Bronchial smooth muscle cell (primary cell): ENCODE measurements around the gene PRSS27. TPM values are rescaled to one million over a fixed set of nuclear protein-coding genes. Genes with fewer than 3 reads are reported as not detected.

Experiments used
- total RNA-seq: library from RNA; depleted of rRNA; stranded (reverse); fragments of >200 nt; gene quantifications from 2 replicates; pipeline ENCODE4 v1.2.1, GENCODE V29; 2014

The PRSS27 gene
- 0.69 and 1.1 TPM in 2 replicates for total RNA-seq

DNA sequence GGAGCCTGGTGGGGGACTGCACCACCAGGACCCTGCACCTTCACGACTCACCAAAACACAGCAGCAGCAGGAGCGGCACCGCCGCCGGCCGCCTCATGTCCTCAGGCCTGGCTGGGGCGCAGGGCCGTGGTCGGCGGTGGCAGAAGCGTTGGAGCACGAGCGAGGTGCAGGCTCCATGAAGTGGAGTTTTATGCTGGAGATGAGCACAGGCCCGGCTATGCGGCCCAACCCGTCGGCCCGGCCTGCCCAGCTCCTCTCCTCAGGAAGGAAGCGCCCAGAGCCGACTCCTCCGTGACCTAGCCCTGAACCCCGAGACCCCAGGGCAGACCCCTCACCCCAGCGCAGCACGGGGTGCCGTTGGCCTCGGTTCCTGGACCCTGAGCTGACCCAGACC lies at the start of gene PRSS27:
Gene PRSS27 (minus strand): TSS at position 161 of the 394 bp plus-strand sequence. CDS start 64 bp downstream, at position 97.

DNA sequence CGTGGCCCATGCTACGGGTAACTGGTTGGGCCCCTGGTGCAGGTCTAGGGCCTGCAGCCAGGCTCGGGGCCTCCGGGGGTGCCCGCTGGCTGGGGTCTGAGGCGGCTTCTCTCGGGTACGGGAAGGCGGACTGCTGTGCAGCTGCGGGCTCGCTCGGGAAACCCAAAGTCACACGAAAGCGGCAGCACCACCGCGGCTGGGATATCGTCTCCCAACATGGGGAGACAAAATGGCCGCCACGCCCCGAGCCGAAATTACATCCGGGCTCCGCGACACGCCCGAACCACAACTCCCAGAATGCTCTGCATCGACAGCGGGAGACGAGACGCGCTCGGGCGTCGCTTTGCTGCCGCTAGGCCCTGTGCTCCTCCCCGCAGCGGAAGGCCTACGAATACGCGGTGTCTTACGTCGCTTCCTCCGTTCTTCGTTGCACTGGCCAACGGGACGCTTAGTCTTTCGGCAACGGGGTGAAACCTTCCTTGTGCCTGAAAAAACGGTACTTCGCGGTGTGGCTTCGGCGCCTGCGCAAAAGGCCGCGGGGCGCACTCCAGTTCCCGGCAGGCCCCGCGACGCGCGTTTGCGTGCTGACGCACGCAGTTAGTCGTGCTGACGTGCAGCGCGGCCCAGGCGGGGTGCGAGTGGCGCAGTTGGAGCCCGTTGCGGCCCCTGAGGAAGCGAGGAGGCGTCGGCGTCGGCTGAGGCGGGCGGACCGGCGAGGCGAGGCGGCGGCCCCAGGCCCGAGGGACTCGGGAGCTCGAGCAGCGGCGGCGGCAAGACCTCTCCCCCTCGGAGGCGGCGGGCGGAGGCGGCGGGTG lies 32.2 kb upstream of the PRSS27 start, which contains the start of gene SRRM2:
Gene SRRM2 (plus strand): TSS at position 604 of the 815 bp plus-strand sequence. CDS start 3,727 bp downstream, outside the sequence.

DNA sequence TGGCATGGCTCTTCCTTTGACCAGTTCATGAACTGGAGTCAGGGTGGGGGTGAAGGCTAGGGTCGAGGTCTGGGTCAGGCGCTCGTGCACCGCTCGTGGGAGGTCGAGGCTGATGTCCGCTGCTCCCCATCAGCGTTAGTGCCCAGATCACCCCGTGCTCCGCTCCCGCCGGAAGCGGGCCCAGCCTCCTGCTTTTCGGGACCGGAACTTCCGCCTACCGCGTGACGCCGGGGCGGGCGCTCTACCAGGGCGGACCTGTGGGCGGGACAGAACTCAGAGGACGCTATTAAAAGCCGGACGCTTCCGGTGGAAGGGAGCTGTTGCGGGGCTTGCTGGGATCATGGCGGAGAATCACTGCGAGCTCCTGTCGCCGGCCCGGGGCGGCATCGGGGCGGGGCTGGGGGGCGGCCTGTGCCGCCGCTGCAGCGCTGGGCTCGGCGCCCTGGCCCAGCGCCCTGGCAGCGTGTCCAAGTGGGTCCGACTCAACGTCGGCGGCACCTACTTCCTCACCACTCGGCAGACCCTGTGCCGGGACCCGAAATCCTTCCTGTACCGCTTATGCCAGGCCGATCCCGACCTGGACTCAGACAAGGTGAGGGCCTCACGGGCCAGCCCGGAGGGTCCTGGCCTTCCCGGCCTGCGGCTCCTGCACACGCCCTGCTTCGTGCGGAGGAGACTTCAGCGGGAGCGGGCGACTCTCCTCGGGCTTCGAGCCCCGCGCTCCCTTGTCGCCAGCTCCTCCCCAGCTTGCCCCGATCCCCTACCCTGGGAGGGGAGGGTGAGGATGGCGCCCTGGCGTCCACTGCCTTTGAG lies 37.6 kb downstream of the PRSS27 start, which contains the start of gene KCTD5:
Gene KCTD5 (plus strand): TSS at position 315 of the 813 bp plus-strand sequence. CDS start 26 bp downstream, at position 341.

Other genes with a start within 250 kb of the PRSS27 start
- gene NTN3, start 248.9 kb downstream of the PRSS27 start, total RNA-seq: 1.2 and 1.4 TPM in 2 replicates
- gene TBC1D24, start 245.1 kb downstream of the PRSS27 start, total RNA-seq: 10.2 and 13.6 TPM in 2 replicates
- gene ATP6V0C, start 206.3 kb downstream of the PRSS27 start, total RNA-seq: 8.0 and 8.4 TPM in 2 replicates
- 58.7 and 69.5 TPM in 2 replicates for gene AMDHD2, start 199.9 kb downstream of the PRSS27 start, total RNA-seq
- under 0.01 TPM in 1 of 2 replicates, not detected in the other for gene CEMP1, start 188.8 kb downstream of the PRSS27 start, total RNA-seq
- gene PDPK1, start 182.2 kb downstream of the PRSS27 start, total RNA-seq: 10.0 and 12.5 TPM in 2 replicates
- 11.7 and 13.7 TPM in 2 replicates for gene KCTD5, start 37.7 kb downstream of the PRSS27 start, total RNA-seq
- gene SRRM2, start 32.4 kb upstream of the PRSS27 start, total RNA-seq: 41.0 and 43.3 TPM in 2 replicates
- gene ELOB, start 57.1 kb upstream of the PRSS27 start, total RNA-seq: 762 and 829 TPM in 2 replicates
- not detected in 2 replicates for gene PRSS33, start 67.3 kb upstream of the PRSS27 start, total RNA-seq
- gene PRSS41, start 78.2 kb upstream of the PRSS27 start, total RNA-seq: not detected in 2 replicates
- 1.6 TPM in 1 of 2 replicates, not detected in the other for gene PRSS21, start 97.0 kb upstream of the PRSS27 start, total RNA-seq
- 0.16 TPM in 1 of 2 replicates, not detected in the other for gene ZG16B, start 110.1 kb upstream of the PRSS27 start, total RNA-seq
- not detected in 2 replicates for gene PRSS22, start 137.9 kb upstream of the PRSS27 start, total RNA-seq
- gene FLYWCH2, start 163.0 kb upstream of the PRSS27 start, total RNA-seq: 47.5 and 62.6 TPM in 2 replicates
- 38.0 and 47.9 TPM in 2 replicates for gene FLYWCH1, start 191.7 kb upstream of the PRSS27 start, total RNA-seq
- gene KREMEN2, start 244.1 kb upstream of the PRSS27 start, total RNA-seq: under 0.01 TPM in 1 of 2 replicates, not detected in the other
- 0.79 and 1.1 TPM in 2 replicates for gene PAQR4, start 249.1 kb upstream of the PRSS27 start, total RNA-seq